ENCODE measurements around the gene SYNJ2BP. TPM values are rescaled to one million over a fixed set of nuclear protein-coding genes. Genes with fewer than 3 reads are reported as not detected.
"Not testable (repeated sequence)": the region's sequence is repeated elsewhere in the genome, so short reads cannot be mapped to it uniquely, and the experiment has no call there.

The SYNJ2BP gene
- polyA plus RNA-seq, 1 experiment, result 29.2 TPM

GRCh38 chr14:70441641-70442040 lies 24.8 kb upstream of the SYNJ2BP start:
- no peak overlapping the region for H3K27ac ChIP-seq (ENCODE audit: low read depth, low read length)
- H3K27me3 ChIP-seq (ENCODE audit: control insufficient read depth, insufficient read depth, low read length), result no peaks in the 10 kb centered on the region
- ChIA-PET POLR2A (no interaction called here), CTCF (no interaction called here)
- no peak for DNase-seq (ENCODE audit: low read depth, low spot score)
- no peak for TF ChIP-seq CTCF (IDR thresholded peaks at IDR 0.05; ENCODE audit: low read depth, low read length)
- H3K9me3 ChIP-seq (ENCODE audit: control insufficient read depth, insufficient read depth, low read length), result peaks cover 7% of the 10 kb centered on the region; the same call in 1 of the 2 replicates
- no peak overlapping the region for H3K4me3 ChIP-seq (ENCODE audit: low read depth, low read length)

- Histone ChIP-seq H3K27ac (ENCODE audit: low read depth, low read length) (no peak overlapping the region), H3K27me3 (ENCODE audit: control insufficient read depth, insufficient read depth, low read length) (no peaks in the 10 kb centered on the region), H3K4me3 (ENCODE audit: low read depth, low read length) (no peak overlapping the region), H3K9me3 (ENCODE audit: control insufficient read depth, insufficient read depth, low read length) (peaks cover under 1% of the 10 kb centered on the region; the same call in 1 of the 2 replicates)
- no peak for TF ChIP-seq CTCF (IDR thresholded peaks at IDR 0.05; ENCODE audit: low read depth, low read length)
- DNase-seq (ENCODE audit: low read depth, low spot score), result no peak
- CTCF ChIA-PET, result no interaction called here
- POLR2A ChIA-PET, result no interaction called here
Measured at GRCh38 chr14:70436867-70437266, 20.0 kb upstream of the SYNJ2BP start.

DNA sequence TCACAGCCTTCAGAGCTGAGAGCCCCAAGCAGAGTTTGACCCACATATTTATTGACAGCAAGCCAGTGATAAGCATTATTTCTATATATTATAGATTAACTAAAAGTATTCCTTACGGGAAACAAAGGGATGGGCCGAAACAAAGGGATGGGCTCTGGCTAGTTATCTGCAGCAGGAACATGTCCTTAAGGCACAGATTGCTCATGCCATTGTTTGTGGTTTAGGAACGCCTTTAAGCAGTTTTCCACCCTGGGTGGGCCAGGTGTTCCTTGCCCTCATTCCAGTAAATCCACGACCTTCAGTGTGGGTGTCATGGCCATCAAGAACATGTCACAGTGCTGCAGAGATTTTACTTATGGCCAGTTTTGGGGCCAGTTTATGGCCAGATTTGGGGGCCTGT lies 9.7 kb upstream of the SYNJ2BP start:
- H3K9me3 ChIP-seq (ENCODE audit: control insufficient read depth, insufficient read depth, low read length); H3K4me3 ChIP-seq (ENCODE audit: low read depth, low read length); CTCF ChIA-PET; H3K27ac ChIP-seq (ENCODE audit: low read depth, low read length); DNase-seq (ENCODE audit: low read depth, low spot score); H3K27me3 ChIP-seq (ENCODE audit: control insufficient read depth, insufficient read depth, low read length): not testable (repeated sequence)
- POLR2A ChIA-PET, result interaction anchor here (0.6 kb wide), 1 partner anchor 53 kb away, joined by 3 read pairs; no protein-coding TSS in a partner anchor

GRCh38 chr14:70425354-70425753 lies 8.5 kb upstream of the SYNJ2BP start:
- no peaks in the 10 kb centered on the region for H3K27me3 ChIP-seq (ENCODE audit: control insufficient read depth, insufficient read depth, low read length)
- H3K4me3 ChIP-seq (ENCODE audit: low read depth, low read length), result no peak overlapping the region
- ChIA-PET POLR2A (no interaction called here), CTCF (no interaction called here)
- no peak for TF ChIP-seq CTCF (IDR thresholded peaks at IDR 0.05; ENCODE audit: low read depth, low read length)
- no peak for DNase-seq (ENCODE audit: low read depth, low spot score)
- no peak overlapping the region for H3K27ac ChIP-seq (ENCODE audit: low read depth, low read length)
- H3K9me3 ChIP-seq (ENCODE audit: control insufficient read depth, insufficient read depth, low read length), result no peaks in the 10 kb centered on the region

DNA sequence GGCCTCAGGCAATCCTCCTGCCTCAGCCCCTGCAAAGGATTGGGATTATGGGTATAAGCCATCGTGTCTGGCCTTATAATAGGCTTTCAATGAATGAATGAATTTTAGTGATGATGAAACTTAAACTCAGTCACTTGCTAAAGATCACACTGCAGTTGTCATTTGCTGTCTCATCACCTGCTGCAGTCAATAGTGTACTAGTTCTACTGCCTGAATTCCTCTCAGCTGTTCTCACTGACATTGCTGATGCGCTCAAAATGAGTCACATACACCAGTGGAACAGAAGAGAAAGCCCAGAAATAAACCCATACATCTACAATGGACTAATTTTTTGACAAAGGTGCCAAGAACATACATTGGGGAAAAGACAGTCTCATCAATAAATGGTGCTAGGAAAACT lies 5.6 kb upstream of the SYNJ2BP start:
- TF ChIP-seq CTCF (IDR thresholded peaks at IDR 0.05; ENCODE audit: low read depth, low read length), result no peak
- no peak overlapping the region for H3K27ac ChIP-seq (ENCODE audit: low read depth, low read length)

GRCh38 chr14:70419270-70419931 lies 2.5 kb upstream of the SYNJ2BP start:
- DNase-seq (ENCODE audit: low read depth, low spot score); H3K27ac ChIP-seq (ENCODE audit: low read depth, low read length); H3K4me3 ChIP-seq (ENCODE audit: low read depth, low read length); H3K9me3 ChIP-seq (ENCODE audit: control insufficient read depth, insufficient read depth, low read length); POLR2A ChIA-PET; H3K27me3 ChIP-seq (ENCODE audit: control insufficient read depth, insufficient read depth, low read length): not testable (repeated sequence)
- CTCF ChIA-PET, result interaction anchor here (0.6 kb wide), 1 partner anchor 333 kb away, joined by 3 read pairs; no protein-coding TSS in a partner anchor

More for the DNA sequence above, 5.6 kb upstream of the SYNJ2BP start:
- no peaks in the 10 kb centered on the region for H3K27me3 ChIP-seq (ENCODE audit: control insufficient read depth, insufficient read depth, low read length)
- no peak overlapping the region for H3K4me3 ChIP-seq (ENCODE audit: low read depth, low read length)
- no peaks in the 10 kb centered on the region for H3K9me3 ChIP-seq (ENCODE audit: control insufficient read depth, insufficient read depth, low read length)
- DNase-seq (ENCODE audit: low read depth, low spot score), result no peak
- CTCF ChIA-PET, result no interaction called here
- POLR2A ChIA-PET, result no interaction called here
